H1 (cell line): ENCODE results near the gene AFF1. TPM values are rescaled to one million over a fixed set of nuclear protein-coding genes. Genes with fewer than 3 reads are reported as not detected.

Source experiments
- CTCF ChIA-PET: fragments of 300-600 bp; sonication (Branson Sonifier 250); formaldehyde crosslinking; loops from one replicate; lab custom pipeline; 2021; ENCODE audit not compliant: partially characterized antibody; lab: Charles Lee
- POLR2A ChIA-PET: fragments of 300-600 bp; sonication (Branson Sonifier 250); formaldehyde crosslinking; loops from one replicate; lab custom pipeline; 2021; ENCODE audit warnings: inconsistent platforms; ENCODE audit not compliant: partially characterized antibody; lab: Charles Lee
- DNase-seq, 2 experiments: peaks; one replicate each; pipeline versions ENCODE4 v3.0.0 to v3.0.0-alpha.2; 2010 to 2022; ENCODE audit warnings: low spot score in 2 of 2, low read depth in 1 of 2, mixed read lengths in 1 of 2
- FAIRE-seq: peaks from 2 replicates; lab custom pipeline; 2011; peaks lifted over from hg19 to GRCh38; lab: Jason Lieb, UNC
- H2AFZ ChIP-seq: 2 replicates; pipeline ENCODE4 v1.8.1; 2012; ENCODE audit warnings: low read length, inconsistent platforms
- H2AK5ac ChIP-seq: 2 replicates; pipeline ENCODE4 v1.6.1; 2013; ENCODE audit warnings: low read depth, low read length
- H2BK120ac ChIP-seq: replicated peaks from 2 replicates; pipeline ENCODE3; 2013; ENCODE audit warnings: low read depth, low read length, inconsistent platforms
- H2BK12ac ChIP-seq: 2 replicates; pipeline ENCODE4 v1.6.1; 2013; ENCODE audit warnings: low read depth, low read length
- H2BK15ac ChIP-seq: 2 replicates; pipeline ENCODE4 v1.6.1; 2013; ENCODE audit warnings: low read length
- H2BK20ac ChIP-seq: 2 replicates; pipeline ENCODE4 v1.6.1; 2013; ENCODE audit warnings: low read length
- H2BK5ac ChIP-seq: 2 replicates; pipeline ENCODE4 v1.6.1; 2013; ENCODE audit warnings: low read depth, low read length
- H3K14ac ChIP-seq: 2 replicates; pipeline ENCODE4 v1.6.1; 2013; ENCODE audit warnings: inconsistent platforms; ENCODE audit not compliant: insufficient read length
- H3K18ac ChIP-seq: 2 replicates; pipeline ENCODE4 v1.6.1; 2013; ENCODE audit warnings: low read length; ENCODE audit errors: extremely low read depth
- H3K23ac ChIP-seq: 2 replicates; pipeline ENCODE4 v1.6.1; 2013; ENCODE audit warnings: inconsistent platforms; ENCODE audit not compliant: insufficient read length
- H3K23me2 ChIP-seq: 2 replicates; pipeline ENCODE4 v1.6.1; 2013; ENCODE audit warnings: low read depth, low read length
- H3K27ac ChIP-seq: 2 replicates; pipeline ENCODE4 v1.6.1; 2011; ENCODE audit warnings: low read depth, low read length, inconsistent platforms
- H3K27me3 ChIP-seq, 4 experiments: replicated peaks in 1 of 4; 1 replicate in 1 of 4; 2 replicates in 3 of 4; pipeline versions ENCODE4 v1.6.1 to v1.8.1; 2011 to 2013; ENCODE audit warnings: low read length in 3 of 4, mild to moderate bottlenecking in 3 of 4, inconsistent platforms in 2 of 4, mixed read lengths in 2 of 4, moderate library complexity in 1 of 4; ENCODE audit not compliant: control insufficient read depth in 3 of 4, insufficient read depth in 3 of 4; ENCODE audit errors: extremely low read depth in 1 of 4
- H3K36me3 ChIP-seq, 4 experiments: 2 replicates each; pipeline versions ENCODE4 v1.6.1 to v1.8.1; 2011 to 2013; ENCODE audit warnings: mild to moderate bottlenecking in 4 of 4, low read length in 3 of 4, moderate library complexity in 2 of 4, control low read depth in 1 of 4, inconsistent platforms in 1 of 4; ENCODE audit not compliant: insufficient read depth in 4 of 4, control insufficient read depth in 2 of 4
- H3K4ac ChIP-seq: replicated peaks from 2 replicates; pipeline ENCODE3; 2013; ENCODE audit warnings: low read length, low read depth, mixed read lengths, inconsistent platforms; ENCODE audit not compliant: insufficient read length
- H3K4me1 ChIP-seq, 4 experiments: replicated peaks in 1 of 4; 1 replicate in 1 of 4; 2 replicates in 3 of 4; pipeline versions ENCODE4 v1.6.1 to v1.8.1; 2011 to 2013; ENCODE audit warnings: low read length in 3 of 4, inconsistent platforms in 2 of 4, mixed read lengths in 1 of 4; ENCODE audit not compliant: insufficient read depth in 4 of 4, control insufficient read depth in 3 of 4
- H3K4me2 ChIP-seq, 2 experiments: 2 replicates each; pipeline versions ENCODE4 v1.6.1 to v1.8.1; 2011 to 2013; ENCODE audit warnings: low read depth in 2 of 2, low read length in 2 of 2, control low read depth in 1 of 2, inconsistent platforms in 1 of 2, mild to moderate bottlenecking in 1 of 2; ENCODE audit not compliant: insufficient read depth in 1 of 2
- H3K4me3 ChIP-seq, 4 experiments: fragments of 200-600, 300-600 bp in 1 of 4; sonication (generic), shearing (Covaris generic), sonication (Bioruptor Twin) in 1 of 4; 2 replicates each; pipeline versions ENCODE4 v1.5.1 to v1.8.1; 2011 to 2016; ENCODE audit warnings: low read length in 4 of 4, low read depth in 3 of 4, control low read depth in 2 of 4, inconsistent platforms in 2 of 4, mild to moderate bottlenecking in 2 of 4, mixed read lengths in 1 of 4, moderate library complexity in 1 of 4; ENCODE audit not compliant: insufficient read depth in 2 of 4; ENCODE audit errors: extremely low read depth in 1 of 4
- H3K56ac ChIP-seq: replicated peaks from 2 replicates; pipeline ENCODE3; 2013; ENCODE audit warnings: low read depth, mild to moderate bottlenecking, mixed read lengths, low read length, inconsistent platforms; ENCODE audit not compliant: insufficient read length
- H3K79me1 ChIP-seq: 2 replicates; pipeline ENCODE4 v1.6.1; 2013; ENCODE audit warnings: low read depth, low read length, control low read depth
- H3K79me2 ChIP-seq, 2 experiments: 2 replicates each; pipeline versions ENCODE4 v1.6.1 to v1.8.1; 2012 to 2013; ENCODE audit warnings: low read length in 2 of 2, mild to moderate bottlenecking in 2 of 2, inconsistent platforms in 1 of 2; ENCODE audit not compliant: insufficient read depth in 2 of 2, control insufficient read depth in 1 of 2
- H3K9ac ChIP-seq, 4 experiments: replicated peaks in 1 of 4; 1 replicate in 1 of 4; 2 replicates in 3 of 4; pipeline versions ENCODE4 v1.6.1 to v1.8.1; 2011 to 2013; ENCODE audit warnings: low read depth in 3 of 4, low read length in 3 of 4, control low read depth in 2 of 4, mild to moderate bottlenecking in 2 of 4, moderate library complexity in 2 of 4, inconsistent platforms in 1 of 4; ENCODE audit errors: extremely low read depth in 1 of 4
- H3K9me3 ChIP-seq, 2 experiments: 2 replicates each; pipeline versions ENCODE4 v1.6.1 to v1.8.1; 2012 to 2013; ENCODE audit warnings: mild to moderate bottlenecking in 2 of 2, moderate library complexity in 2 of 2, control low read depth in 1 of 2, inconsistent platforms in 1 of 2, low read depth in 1 of 2, low read length in 1 of 2, mixed read lengths in 1 of 2; ENCODE audit not compliant: insufficient read depth in 2 of 2
- H4K20me1 ChIP-seq, 2 experiments: replicated peaks in 1 of 2; 2 replicates each; pipeline versions ENCODE3 to v1.8.1; 2011 to 2013; ENCODE audit warnings: inconsistent platforms in 2 of 2, low read length in 2 of 2, mild to moderate bottlenecking in 1 of 2; ENCODE audit not compliant: insufficient read depth in 2 of 2, control insufficient read depth in 1 of 2
- H4K5ac ChIP-seq: 2 replicates; pipeline ENCODE4 v1.6.1; 2013; ENCODE audit warnings: low read length, low read depth, mixed read lengths, inconsistent platforms; ENCODE audit not compliant: insufficient read length
- H4K8ac ChIP-seq: 2 replicates; pipeline ENCODE4 v1.8.0; 2013; ENCODE audit warnings: mild to moderate bottlenecking, moderate library complexity, low read length, inconsistent platforms; ENCODE audit not compliant: insufficient read depth; ENCODE audit errors: extremely low read depth
- H4K91ac ChIP-seq: replicated peaks from 2 replicates; pipeline ENCODE3; 2013; ENCODE audit warnings: low read length, mixed read lengths, inconsistent platforms; ENCODE audit not compliant: insufficient read length
- BACH1 ChIP-seq: IDR thresholded peaks from 2 replicates; pipeline ENCODE4 v1.6.1; 2012; ENCODE audit warnings: low read length, improper control_type of control experiment
- CHD1 ChIP-seq: IDR thresholded peaks from 2 replicates; pipeline ENCODE4 v1.6.1; 2012; ENCODE audit warnings: low read depth, low read length, improper control_type of control experiment
- CHD2 ChIP-seq: IDR thresholded peaks from 2 replicates; pipeline ENCODE4 v1.6.1; 2012; ENCODE audit warnings: low read length, improper control_type of control experiment
- E2F6 ChIP-seq: IDR thresholded peaks from 2 replicates; pipeline ENCODE4 v1.6.1; 2012; ENCODE audit warnings: inconsistent platforms
- EP300 ChIP-seq, 2 experiments: IDR thresholded peaks; 1 replicate in 1 of 2; 2 replicates in 1 of 2; pipeline ENCODE4 v1.6.1; 2011 to 2012; ENCODE audit warnings: low read depth in 2 of 2, low read length in 2 of 2, mild to moderate bottlenecking in 2 of 2, borderline replicate concordance in 1 of 2, inconsistent platforms in 1 of 2, moderate library complexity in 1 of 2
- GTF2F1 ChIP-seq: IDR thresholded peaks from 2 replicates; pipeline ENCODE4 v1.6.1; 2012; ENCODE audit warnings: low read depth, low read length, improper control_type of control experiment, borderline replicate concordance
- HDAC2 ChIP-seq, 2 experiments: fragments of 300-600 bp in 1 of 2; sonication (generic) in 1 of 2; IDR thresholded peaks; 2 replicates each; pipeline ENCODE4 v1.6.1; 2011 to 2012; ENCODE audit warnings: low read depth in 2 of 2, low read length in 2 of 2, mild to moderate bottlenecking in 2 of 2, moderate library complexity in 2 of 2, borderline replicate concordance in 1 of 2, inconsistent platforms in 1 of 2
- POLR2AphosphoS5 ChIP-seq: IDR thresholded peaks from 2 replicates; pipeline ENCODE4 v1.6.1; 2011; ENCODE audit warnings: low read depth, low read length
- POU5F1 ChIP-seq: IDR thresholded peaks from 2 replicates; pipeline ENCODE4 v1.6.1; 2011; ENCODE audit warnings: low read depth, mild to moderate bottlenecking, low read length, moderate library complexity
- RAD21 ChIP-seq, 2 experiments: IDR thresholded peaks in 1 of 2; conservative IDR thresholded peaks in 1 of 2; 2 replicates each; pipeline ENCODE4 v1.6.1; 2011; ENCODE audit warnings: low read depth in 2 of 2, low read length in 2 of 2, improper control_type of control experiment in 1 of 2, inconsistent platforms in 1 of 2, mild to moderate bottlenecking in 1 of 2, moderate library complexity in 1 of 2
- WGBS, 2 experiments: shearing (Covaris generic) in 1 of 2; methylation state at CpG; one replicate each; pipeline versions ENCODE4 v1.1.6 to v1.1.7; 2013 to 2015; ENCODE audit warnings: low lambda C conversion rate in 2 of 2, mixed read lengths in 2 of 2, inconsistent platforms in 1 of 2, low coverage in 1 of 2, missing lambda C conversion rate in 1 of 2; ENCODE audit not compliant: insufficient replicate concordance in 2 of 2, insufficient coverage in 1 of 2, insufficient read length in 1 of 2; ENCODE audit errors: extremely low coverage in 1 of 2, missing lambda C conversion rate in 1 of 2; 5-methylcytosine and 5-hydroxymethylcytosine counted together
- polyA plus RNA-seq, 7 experiments: library from polyadenylated mRNA; depleted of rRNA in 3 of 7; stranded (reverse) in 5 of 7; unstranded in 2 of 7; fragments of >200 nt in 5 of 7; fragments of 200-250 nt in 2 of 7; gene quantifications; 1 replicate in 5 of 7; 2 replicates in 1 of 7; 4 replicates in 1 of 7; pipeline versions ENCODE4 v1.2.1 to v1.2.3, GENCODE V29; 2011 to 2013; ENCODE audit warnings: missing spikeins in 2 of 7, mixed read lengths in 2 of 7
- total RNA-seq: library from RNA; stranded (reverse); fragmentation: NEBNext Ultra II Directional; extraction: Animal tissue kit (Norgen Biotek cat#: 25700); gene quantifications from 2 replicates; pipeline ENCODE4 v1.2.1, GENCODE V29; 2021

Gene AFF1
- total and polyA plus RNA-seq, 2 of the 8 experiments (the other 6 are each of a cell fraction or from before 2014, with no cell fraction given): 14.8 to 85.5 TPM

DNA sequence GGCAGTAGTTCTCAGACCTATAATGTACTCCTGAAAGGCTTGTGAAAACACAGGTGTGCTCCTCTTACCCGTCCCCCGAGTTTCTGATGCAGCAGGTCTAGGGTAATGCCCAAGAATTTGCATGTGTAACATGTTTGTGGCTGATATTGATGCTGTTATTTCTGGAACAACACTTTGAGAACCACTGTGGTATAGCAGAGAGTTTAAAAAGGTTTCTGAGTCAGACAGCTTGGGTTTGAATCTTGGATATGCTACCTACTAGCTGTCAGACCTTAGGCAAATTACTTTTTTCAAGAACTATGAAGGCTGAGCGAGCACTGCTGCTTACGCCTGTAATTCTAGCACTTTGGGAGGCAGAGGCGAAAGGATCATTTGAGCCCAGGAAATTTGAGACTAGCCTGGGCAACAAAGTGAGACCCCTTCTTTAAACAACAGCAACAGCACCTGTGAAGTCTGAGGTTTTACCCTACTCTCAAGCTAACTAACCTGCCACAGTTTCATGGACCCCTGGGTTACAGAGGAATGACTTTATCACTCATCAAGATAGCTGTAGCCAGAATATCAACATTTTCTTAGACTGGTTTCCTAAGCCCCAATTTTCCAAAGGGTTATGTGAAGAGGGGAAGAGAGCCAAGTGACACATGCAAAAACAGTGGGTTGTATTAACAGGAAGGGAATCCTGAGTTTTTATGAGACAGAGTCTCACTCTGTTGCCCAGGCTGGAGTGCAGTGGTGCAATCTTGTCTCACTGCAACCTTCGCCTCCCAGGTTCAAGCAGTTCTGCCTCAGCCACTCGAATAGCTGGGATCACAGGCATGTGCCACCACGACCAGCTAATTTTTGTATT lies 5.1 kb downstream of the AFF1 start:
- 87% methylated on average over 8 of the region's 8 CpGs; no CpG with 5 or more reads in 1 of the 2 experiments for WGBS, 2 experiments
- TF ChIP-seq GTF2F1 (no peak), EP300 (IDR thresholded peaks at IDR 0.05; ENCODE audit: borderline replicate concordance in 1 of 2, low read depth in 2 of 2, low read length in 2 of 2) (no peak), CHD1 (no peak), HDAC2 (IDR thresholded peaks at IDR 0.05; ENCODE audit: borderline replicate concordance in 1 of 2, low read depth in 2 of 2, low read length in 2 of 2) (no peak), POLR2AphosphoS5 (no peak), E2F6 (no peak), CHD2 (no peak), BACH1 (no peak), POU5F1 (no peak), RAD21 (IDR thresholded peaks at IDR 0.05 in 1 of 2, conservative IDR thresholded peaks at IDR 0.05 in 1 of 2; ENCODE audit: low read depth in 2 of 2, low read length in 2 of 2) (no peak)

More for the DNA sequence above, 5.1 kb downstream of the AFF1 start:
- POLR2A ChIA-PET: interaction anchor here (1.0 to 15.3 kb wide), 7 partner anchors 13 to 136 kb away, joined by 3 to 319 read pairs (median 3); no protein-coding TSS in a partner anchor
- no peak overlapping the region for H2BK120ac ChIP-seq
- H3K4me1 ChIP-seq: peaks cover 0 to 6% (median 3%) of the 10 kb centered on the region in 4 experiments; a peak in 3 of 7 replicates
- no peak overlapping the region for H3K4me3 ChIP-seq
- peaks cover 34 to 88% of the 10 kb centered on the region in 2 experiments for H3K79me2 ChIP-seq
- no peak overlapping the region for H4K8ac ChIP-seq
- no peak overlapping the region for H3K9ac ChIP-seq
- H3K56ac ChIP-seq: no peak overlapping the region
- DNase-seq (no peak), FAIRE-seq (no peak)
- no peak overlapping the region for H4K91ac ChIP-seq
- no peak overlapping the region for H2BK12ac ChIP-seq
- H3K79me1 ChIP-seq: peaks cover 7% of the 10 kb centered on the region; the same call in 1 of the 2 replicates
- no peak overlapping the region for H3K18ac ChIP-seq
- no peak overlapping the region for H3K14ac ChIP-seq
- H2BK5ac ChIP-seq: no peak overlapping the region
- no peak overlapping the region; the same call in 1 of the 2 replicates for H2BK20ac ChIP-seq
- H2BK15ac ChIP-seq: no peak overlapping the region
- no peaks in the 10 kb centered on the region for H3K9me3 ChIP-seq
- H3K4ac ChIP-seq: no peak overlapping the region
- H3K23me2 ChIP-seq: no peaks in the 10 kb centered on the region
- H3K4me2 ChIP-seq: no peak overlapping the region
- peak overlapping the region; percentile 39 for H3K23ac ChIP-seq
- H4K5ac ChIP-seq: no peak overlapping the region
- H4K20me1 ChIP-seq: peaks cover 5% of the 10 kb centered on the region in 2 experiments
- H2AFZ ChIP-seq: no peak overlapping the region
- H2AK5ac ChIP-seq: no peak overlapping the region
- H3K27me3 ChIP-seq: no peaks in the 10 kb centered on the region
- H3K27ac ChIP-seq: 0 out of 2 replicates have a peak overlapping the region, but pooled peaks have one; percentile 5
- H3K36me3 ChIP-seq: no peaks in the 10 kb centered on the region
- CTCF ChIA-PET: interaction anchor here (0.9 to 1.4 kb wide), 3 partner anchors 17 to 280 kb away, joined by 3 to 5 read pairs (median 3); partner anchors contain the start of gene KLHL8
